NCI-H2171 (cell line): Measurements from ENCODE around the gene SLC20A1.

ENCODE experiments used
- DNase-seq: peaks from one replicate; lab custom pipeline; 2025; lab: John Stamatoyannopoulos, UW

SLC20A1 gene

GRCh38 chr2:112709703-112710102 lies 64.0 kb downstream of the SLC20A1 start:
- DNase-seq: no peak

- no peak for DNase-seq
Measured at GRCh38 chr2:112710956-112711750, 65.4 kb downstream of the SLC20A1 start.

- no peak for DNase-seq
Measured at GRCh38 chr2:112712465-112712864, 66.7 kb downstream of the SLC20A1 start.

- DNase-seq: no peak
Measured at GRCh38 chr2:112712903-112713584, 67.3 kb downstream of the SLC20A1 start.
